HL-60/S4 treated with retinoic acid at 250 ng/mL for 4 days and 3 days (cell line): ENCODE results near the gene RERG.
"Not testable (repeated sequence)": the region's sequence is repeated elsewhere in the genome, so short reads cannot be mapped to it uniquely, and the experiment has no call there.

ENCODE experiments used
- in situ Hi-C: fragments of 300-500 bp; cut with MboI; formaldehyde crosslinking; loops from 2 replicates; pipeline ENCODE4 v1.7.0; 2022; ENCODE audit warnings: low sequenced_read_pairs

The RERG gene

GRCh38 chr12:15220915-15221885 is at the start of gene RERG:
Gene RERG, minus strand, starts transcription at chr12:15221417. Its CDS starts 3,928 bp downstream, at chr12:15217489.
- in situ Hi-C loops, result no loop called here

- in situ Hi-C loops, result loop anchor here (25.0 kb wide), 2 partner anchors 433 to 567 kb away; partner anchors contain the start of gene ART4
These were observed 49.4 kb upstream of the RERG start for GRCh38 chr12:15270591-15270990.

GRCh38 chr12:15268927-15269552 is 47.8 kb upstream of the RERG start:
- in situ Hi-C loops, result loop anchor here (25.0 kb wide), 2 partner anchors 432 to 568 kb away; partner anchors contain the start of gene ART4

- in situ Hi-C loops, result loop anchor here (25.0 kb wide), 2 partner anchors 431 to 569 kb away; partner anchors contain the start of gene ART4
These were observed 47.1 kb upstream of the RERG start for GRCh38 chr12:15268309-15268708.

- in situ Hi-C loops, result loop anchor here (25.0 kb wide), 2 partner anchors 429 to 571 kb away; partner anchors contain the start of gene ART4
These were observed 44.7 kb upstream of the RERG start for GRCh38 chr12:15265875-15266274.

- in situ Hi-C loops, result loop anchor here (25.0 kb wide), 2 partner anchors 419 to 581 kb away; partner anchors contain the start of gene ART4
These were observed 35.5 kb upstream of the RERG start for GRCh38 chr12:15256761-15257160.

- in situ Hi-C loops, result loop anchor here (25.0 kb wide), 2 partner anchors 417 to 583 kb away; partner anchors contain the start of gene ART4
These were observed 32.8 kb upstream of the RERG start for GRCh38 chr12:15253990-15254389.

GRCh38 chr12:15244926-15245325 is 23.7 kb upstream of the RERG start:
- in situ Hi-C loops, result no loop called here

- in situ Hi-C loops, result no loop called here
These were observed 23.1 kb upstream of the RERG start for GRCh38 chr12:15244341-15244740.

- in situ Hi-C loops, result no loop called here
These were observed 21.9 kb upstream of the RERG start for GRCh38 chr12:15243102-15243501.

GRCh38 chr12:15240898-15241297 is 19.7 kb upstream of the RERG start:
- in situ Hi-C loops, result no loop called here

- in situ Hi-C loops, result no loop called here
These were observed 13.3 kb upstream of the RERG start for GRCh38 chr12:15234508-15234907.

- in situ Hi-C loops, result no loop called here
These were observed 12.8 kb upstream of the RERG start for GRCh38 chr12:15234011-15234410.

- in situ Hi-C loops, result no loop called here
These were observed 11.7 kb upstream of the RERG start for GRCh38 chr12:15232959-15233358.

- in situ Hi-C loops, result no loop called here
These were observed 10.3 kb upstream of the RERG start for GRCh38 chr12:15231493-15231892.

- in situ Hi-C loops, result no loop called here
These were observed 9.5 kb upstream of the RERG start for GRCh38 chr12:15230751-15231150.

GRCh38 chr12:15230137-15230536 is 8.9 kb upstream of the RERG start:
- in situ Hi-C loops, result no loop called here

GRCh38 chr12:15227004-15227679 is 5.9 kb upstream of the RERG start:
- in situ Hi-C loops, result no loop called here

- in situ Hi-C loops, result not testable (repeated sequence)
These were observed 4.6 kb upstream of the RERG start for GRCh38 chr12:15225863-15226218.

GRCh38 chr12:15225136-15225862 is 4.1 kb upstream of the RERG start:
- in situ Hi-C loops, result no loop called here
